GM23338 (cell line): ENCODE data around the gene TMEM62. TPM values are rescaled to one million over a fixed set of nuclear protein-coding genes. Genes with fewer than 3 reads are reported as not detected.

Experiments
- ATAC-seq: fragments of 200-7000 bp; cut with Tn5 transposase; 3 replicates; pipeline ENCODE4 v1.9.1; 2020
- DNase-seq: peaks from one replicate; pipeline ENCODE4 v3.0.0-alpha.2; 2015; ENCODE audit warnings: low spot score
- H2AFZ ChIP-seq: fragments of 200-600 bp; sonication (generic); 2 replicates; pipeline ENCODE4 v1.8.0; 2016; ENCODE audit warnings: antibody characterized with exemption, mild to moderate bottlenecking, moderate library complexity
- H3F3A ChIP-seq: fragments of 200-600 bp; sonication (generic); replicated peaks from 2 replicates; pipeline ENCODE4 v1.8.0; 2017; ENCODE audit warnings: antibody characterized with exemption, mixed run types, low read depth
- H3K27ac ChIP-seq: fragments of 200-600 bp; sonication (generic); 2 replicates; pipeline ENCODE4 v1.6.1; 2016; ENCODE audit warnings: low read depth
- H3K27me3 ChIP-seq: fragments of 200-600 bp; sonication (generic); 2 replicates; pipeline ENCODE4 v1.8.0; 2016; ENCODE audit warnings: mild to moderate bottlenecking, mixed run types, moderate library complexity; ENCODE audit not compliant: insufficient read depth
- H3K36me3 ChIP-seq: fragments of 200-600 bp; sonication (generic); 2 replicates; pipeline ENCODE4 v1.8.0; 2016; ENCODE audit warnings: mild to moderate bottlenecking; ENCODE audit not compliant: insufficient read depth
- H3K4me1 ChIP-seq: fragments of 200-600 bp; sonication (generic); 2 replicates; pipeline ENCODE4 v1.8.0; 2016; ENCODE audit warnings: mild to moderate bottlenecking, moderate library complexity; ENCODE audit not compliant: insufficient read depth
- H3K4me2 ChIP-seq: fragments of 200-600 bp; sonication (generic); 2 replicates; pipeline ENCODE4 v1.7.1; 2017; ENCODE audit warnings: mixed run types
- H3K4me3 ChIP-seq: fragments of 200-600 bp; sonication (generic); 2 replicates; pipeline ENCODE4 v1.6.1; 2016; ENCODE audit warnings: mixed run types
- H3K79me2 ChIP-seq: fragments of 200-600 bp; sonication (generic); replicated peaks from 2 replicates; pipeline ENCODE4 v1.8.0; 2017; ENCODE audit warnings: mild to moderate bottlenecking; ENCODE audit not compliant: insufficient read depth
- H3K9me2 ChIP-seq: fragments of 200-600 bp; sonication (generic); 2 replicates; pipeline ENCODE4 v1.8.0; 2017; ENCODE audit not compliant: insufficient read depth
- H4K20me1 ChIP-seq: fragments of 200-600 bp; sonication (generic); replicated peaks from 2 replicates; pipeline ENCODE4 v1.8.0; 2017; ENCODE audit warnings: mild to moderate bottlenecking; ENCODE audit not compliant: insufficient read depth
- H3K27ac Mint-ChIP-seq: 2 replicates; pipeline ENCODE4 v1.8.0; 2020; ENCODE audit warnings: inconsistent platforms, mild to moderate bottlenecking, moderate library complexity, mixed read lengths
- H3K27me3 Mint-ChIP-seq: 3 replicates; pipeline ENCODE4 v1.8.0; 2022; ENCODE audit warnings: low read depth, mild to moderate bottlenecking, moderate library complexity, mixed read lengths, inconsistent platforms; ENCODE audit not compliant: insufficient read depth, poor library complexity
- H3K36me3 Mint-ChIP-seq: 3 replicates; pipeline ENCODE4 v1.8.0; 2021; ENCODE audit warnings: low read depth, mild to moderate bottlenecking, inconsistent platforms, moderate library complexity, mixed read lengths
- H3K4me1 Mint-ChIP-seq: 3 replicates; pipeline ENCODE4 v1.8.0; 2020; ENCODE audit warnings: mild to moderate bottlenecking, inconsistent platforms, mixed read lengths
- H3K4me3 Mint-ChIP-seq: 3 replicates; pipeline ENCODE4 v1.8.0; 2021; ENCODE audit warnings: moderate library complexity, mild to moderate bottlenecking, inconsistent platforms, mixed read lengths
- H3K9me3 Mint-ChIP-seq: 3 replicates; pipeline ENCODE4 v1.8.0; 2020; ENCODE audit warnings: moderate library complexity, mild to moderate bottlenecking, inconsistent platforms, mixed read lengths
- EZH2phosphoT487 ChIP-seq: fragments of 200-600 bp; sonication (generic); IDR thresholded peaks from one replicate; pipeline ENCODE4 v1.8.1; 2018; ENCODE audit warnings: antibody characterized with exemption; ENCODE audit not compliant: unreplicated experiment
- ZNF331 ChIP-seq: fragments of 250-450 bp; sonication (Bioruptor Pico); IDR thresholded peaks from 2 replicates; pipeline ENCODE4 v1.5.0; 2020; ENCODE audit warnings: low read depth, mild to moderate bottlenecking, moderate library complexity
- ZNF462 ChIP-seq: fragments of 250-450 bp; sonication (Bioruptor Pico); IDR thresholded peaks from 2 replicates; pipeline ENCODE4 v1.5.0; 2020; ENCODE audit warnings: mild to moderate bottlenecking, moderate library complexity
- polyA plus RNA-seq: library from polyadenylated mRNA; unstranded; fragments of >200 nt; fragmentation: Nextera tagmentation; extraction: Ambion mirVana; gene quantifications from 2 replicates; pipeline ENCODE4 v1.2.1, GENCODE V29; 2016
- total RNA-seq: library from RNA; depleted of rRNA; stranded (reverse); fragments of >200 nt; shearing (Covaris generic); gene quantifications from 2 replicates; pipeline ENCODE4 v1.2.3, GENCODE V29; 2014
- TF ChIP-seq, protein P1 (sequence below): IDR thresholded peaks from one replicate; pipeline ENCODE4 v1.6.1; 2018; ENCODE audit warnings: antibody characterized with exemption; ENCODE audit not compliant: unreplicated experiment
- TF ChIP-seq, protein P2 (sequence below), 2 experiments: fragments of 200-600 bp in 1 of 2; sonication (generic) in 1 of 2; conservative IDR thresholded peaks; 2 replicates each; pipeline versions ENCODE4 v1.5.1 to v1.6.1; 2016 to 2017; ENCODE audit warnings: antibody characterized with exemption in 2 of 2, low read depth in 2 of 2, mild to moderate bottlenecking in 2 of 2, moderate library complexity in 1 of 2

TMEM62 gene
- total and polyA plus RNA-seq, 2 experiments from 2014 or later, result 3.4 to 14.3 TPM

DNA sequence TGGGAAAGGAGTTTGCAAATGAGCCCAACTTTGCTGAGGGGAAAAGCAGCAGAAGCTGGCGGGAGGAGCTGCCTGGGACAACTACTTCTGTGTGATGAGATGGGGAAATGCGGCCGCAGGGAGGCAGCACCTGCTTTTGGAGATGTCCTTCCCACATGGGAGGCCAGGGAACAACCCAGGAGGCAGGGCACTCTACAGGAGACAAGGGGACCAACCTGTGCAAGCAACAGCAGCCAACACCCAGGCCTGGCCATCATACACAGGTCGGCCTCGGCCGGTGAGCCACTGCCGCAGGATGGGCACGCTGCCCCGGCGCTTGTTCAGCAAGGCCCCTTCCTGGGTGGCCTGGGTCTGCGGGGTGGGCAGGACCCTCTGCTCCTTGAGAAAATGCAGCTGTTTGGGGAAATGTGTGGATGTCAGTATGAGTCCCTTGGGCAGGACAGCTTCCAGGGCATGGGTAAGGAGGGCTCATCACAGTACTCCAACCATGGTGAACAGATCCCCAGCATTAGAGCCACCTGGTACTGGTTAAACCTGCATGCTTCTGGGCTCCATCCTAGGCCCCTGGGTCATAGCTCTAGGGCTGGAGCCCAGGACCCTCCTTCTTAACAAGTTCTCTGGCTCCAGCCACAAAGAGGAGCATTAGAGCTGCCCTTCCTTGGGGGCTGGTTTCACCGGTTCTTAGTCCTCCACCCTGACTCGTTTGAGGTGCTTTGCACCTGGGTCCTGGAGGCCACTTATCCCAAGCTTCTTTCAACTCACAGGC, 75.9 kb downstream of the TMEM62 start:
- H3K4me3 ChIP-seq, result no peak overlapping the region
- TF ChIP-seq ZNF462 (CRISPR knock-in tag), result 0 out of 2 replicates have a peak, but pooled peaks have one; percentile 4
- no peak for TF ChIP-seq ZNF331
- TF ChIP-seq, protein P1, sequence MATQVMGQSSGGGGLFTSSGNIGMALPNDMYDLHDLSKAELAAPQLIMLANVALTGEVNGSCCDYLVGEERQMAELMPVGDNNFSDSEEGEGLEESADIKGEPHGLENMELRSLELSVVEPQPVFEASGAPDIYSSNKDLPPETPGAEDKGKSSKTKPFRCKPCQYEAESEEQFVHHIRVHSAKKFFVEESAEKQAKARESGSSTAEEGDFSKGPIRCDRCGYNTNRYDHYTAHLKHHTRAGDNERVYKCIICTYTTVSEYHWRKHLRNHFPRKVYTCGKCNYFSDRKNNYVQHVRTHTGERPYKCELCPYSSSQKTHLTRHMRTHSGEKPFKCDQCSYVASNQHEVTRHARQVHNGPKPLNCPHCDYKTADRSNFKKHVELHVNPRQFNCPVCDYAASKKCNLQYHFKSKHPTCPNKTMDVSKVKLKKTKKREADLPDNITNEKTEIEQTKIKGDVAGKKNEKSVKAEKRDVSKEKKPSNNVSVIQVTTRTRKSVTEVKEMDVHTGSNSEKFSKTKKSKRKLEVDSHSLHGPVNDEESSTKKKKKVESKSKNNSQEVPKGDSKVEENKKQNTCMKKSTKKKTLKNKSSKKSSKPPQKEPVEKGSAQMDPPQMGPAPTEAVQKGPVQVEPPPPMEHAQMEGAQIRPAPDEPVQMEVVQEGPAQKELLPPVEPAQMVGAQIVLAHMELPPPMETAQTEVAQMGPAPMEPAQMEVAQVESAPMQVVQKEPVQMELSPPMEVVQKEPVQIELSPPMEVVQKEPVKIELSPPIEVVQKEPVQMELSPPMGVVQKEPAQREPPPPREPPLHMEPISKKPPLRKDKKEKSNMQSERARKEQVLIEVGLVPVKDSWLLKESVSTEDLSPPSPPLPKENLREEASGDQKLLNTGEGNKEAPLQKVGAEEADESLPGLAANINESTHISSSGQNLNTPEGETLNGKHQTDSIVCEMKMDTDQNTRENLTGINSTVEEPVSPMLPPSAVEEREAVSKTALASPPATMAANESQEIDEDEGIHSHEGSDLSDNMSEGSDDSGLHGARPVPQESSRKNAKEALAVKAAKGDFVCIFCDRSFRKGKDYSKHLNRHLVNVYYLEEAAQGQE, result no peak
- TF ChIP-seq EZH2phosphoT487, result no peak
- TF ChIP-seq, protein P2, sequence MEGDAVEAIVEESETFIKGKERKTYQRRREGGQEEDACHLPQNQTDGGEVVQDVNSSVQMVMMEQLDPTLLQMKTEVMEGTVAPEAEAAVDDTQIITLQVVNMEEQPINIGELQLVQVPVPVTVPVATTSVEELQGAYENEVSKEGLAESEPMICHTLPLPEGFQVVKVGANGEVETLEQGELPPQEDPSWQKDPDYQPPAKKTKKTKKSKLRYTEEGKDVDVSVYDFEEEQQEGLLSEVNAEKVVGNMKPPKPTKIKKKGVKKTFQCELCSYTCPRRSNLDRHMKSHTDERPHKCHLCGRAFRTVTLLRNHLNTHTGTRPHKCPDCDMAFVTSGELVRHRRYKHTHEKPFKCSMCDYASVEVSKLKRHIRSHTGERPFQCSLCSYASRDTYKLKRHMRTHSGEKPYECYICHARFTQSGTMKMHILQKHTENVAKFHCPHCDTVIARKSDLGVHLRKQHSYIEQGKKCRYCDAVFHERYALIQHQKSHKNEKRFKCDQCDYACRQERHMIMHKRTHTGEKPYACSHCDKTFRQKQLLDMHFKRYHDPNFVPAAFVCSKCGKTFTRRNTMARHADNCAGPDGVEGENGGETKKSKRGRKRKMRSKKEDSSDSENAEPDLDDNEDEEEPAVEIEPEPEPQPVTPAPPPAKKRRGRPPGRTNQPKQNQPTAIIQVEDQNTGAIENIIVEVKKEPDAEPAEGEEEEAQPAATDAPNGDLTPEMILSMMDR (conservative IDR thresholded peaks at IDR 0.05; ENCODE audit: low read depth in 2 of 2), result peak; percentile 48 to 78
- DNase-seq (peak; percentile 71), ATAC-seq (peak; percentile 84)
- Mint-ChIP-seq H3K36me3 (no peaks in the 10 kb centered on the region), H3K4me1 (peaks cover 15% of the 10 kb centered on the region), H3K9me3 (no peaks in the 10 kb centered on the region), H3K27ac (no peak overlapping the region), H3K27me3 (peaks cover 14% of the 10 kb centered on the region), H3K4me3 (no peak overlapping the region)
- H3K27me3 ChIP-seq, result no peaks in the 10 kb centered on the region
- peak overlapping the region; percentile 95 for H2AFZ ChIP-seq
- no peaks in the 10 kb centered on the region for H3K79me2 ChIP-seq
- H3K27ac ChIP-seq, result no peak overlapping the region
- H3K4me1 ChIP-seq, result no peaks in the 10 kb centered on the region
- no peaks in the 10 kb centered on the region for H3K9me2 ChIP-seq
- 0 out of 2 replicates have a peak overlapping the region, but pooled peaks have one; percentile 12 for H3K4me2 ChIP-seq
- H4K20me1 ChIP-seq, result no peaks in the 10 kb centered on the region
- H3F3A ChIP-seq, result no peaks in the 10 kb centered on the region
- no peaks in the 10 kb centered on the region for H3K36me3 ChIP-seq
